SK-N-SH treated with all-trans-retinoic acid at 6 μM for 48 hours (cell line): ENCODE results near the gene ZDHHC4.

Experiments used
- ISL1 ChIP-seq: fragments of 250-450 bp; sonication (Bioruptor Pico); IDR thresholded peaks from 2 replicates; pipeline ENCODE4 v2.1.2; 2022; ENCODE audit warnings: mild to moderate bottlenecking, moderate library complexity
- PATZ1 ChIP-seq: fragments of 250-450 bp; sonication (Bioruptor Pico); IDR thresholded peaks from 2 replicates; pipeline ENCODE4 v1.8.0; 2020; ENCODE audit warnings: mild to moderate bottlenecking, moderate library complexity, borderline replicate concordance
- POU6F1 ChIP-seq: fragments of 250-450 bp; sonication (Bioruptor Pico); IDR thresholded peaks from 2 replicates; pipeline ENCODE4 v1.8.0; 2021; ENCODE audit warnings: low read depth, mild to moderate bottlenecking, moderate library complexity, borderline replicate concordance
- RARB ChIP-seq: fragments of 250-450 bp; sonication (Bioruptor Pico); IDR thresholded peaks from 2 replicates; pipeline ENCODE4 v1.8.0; 2021; ENCODE audit warnings: mild to moderate bottlenecking, moderate library complexity
- SNAI2 ChIP-seq: fragments of 250-450 bp; sonication (Bioruptor Pico); IDR thresholded peaks from 2 replicates; pipeline ENCODE4 v1.5.0; 2020; ENCODE audit warnings: mild to moderate bottlenecking, moderate library complexity
- TCF4 ChIP-seq: fragments of 250-450 bp; sonication (Bioruptor Pico); IDR thresholded peaks from 2 replicates; pipeline ENCODE4 v1.8.0; 2021; ENCODE audit warnings: mild to moderate bottlenecking, moderate library complexity, borderline replicate concordance
- ZFP3 ChIP-seq: fragments of 250-450 bp; sonication (Bioruptor Pico); IDR thresholded peaks from 2 replicates; pipeline ENCODE4 v1.5.0; 2020; ENCODE audit warnings: mild to moderate bottlenecking, moderate library complexity
- ZNF8 ChIP-seq: fragments of 450-650 bp; formaldehyde crosslinking; IDR thresholded peaks from 2 replicates; pipeline ENCODE4 v1.5.0; 2020; ENCODE audit warnings: mild to moderate bottlenecking, moderate library complexity
- TF ChIP-seq, protein P1 (sequence below): fragments of 250-450 bp; sonication (Bioruptor Pico); IDR thresholded peaks from 2 replicates; pipeline ENCODE4 v1.5.1; 2020; ENCODE audit warnings: low read depth, mild to moderate bottlenecking, moderate library complexity

GRCh38 chr7:6563936-6564770 is 13.1 kb upstream of the ZDHHC4 start:
- TF ChIP-seq ZFP3 (CRISPR knock-in tag) (no peak), PATZ1 (CRISPR knock-in tag) (no peak), SNAI2 (CRISPR knock-in tag) (no peak), ISL1 (CRISPR knock-in tag) (no peak), POU6F1 (CRISPR knock-in tag) (no peak), ZNF8 (no peak), TCF4 (CRISPR knock-in tag) (no peak), RARB (CRISPR knock-in tag) (no peak)
- TF ChIP-seq, protein P1, sequence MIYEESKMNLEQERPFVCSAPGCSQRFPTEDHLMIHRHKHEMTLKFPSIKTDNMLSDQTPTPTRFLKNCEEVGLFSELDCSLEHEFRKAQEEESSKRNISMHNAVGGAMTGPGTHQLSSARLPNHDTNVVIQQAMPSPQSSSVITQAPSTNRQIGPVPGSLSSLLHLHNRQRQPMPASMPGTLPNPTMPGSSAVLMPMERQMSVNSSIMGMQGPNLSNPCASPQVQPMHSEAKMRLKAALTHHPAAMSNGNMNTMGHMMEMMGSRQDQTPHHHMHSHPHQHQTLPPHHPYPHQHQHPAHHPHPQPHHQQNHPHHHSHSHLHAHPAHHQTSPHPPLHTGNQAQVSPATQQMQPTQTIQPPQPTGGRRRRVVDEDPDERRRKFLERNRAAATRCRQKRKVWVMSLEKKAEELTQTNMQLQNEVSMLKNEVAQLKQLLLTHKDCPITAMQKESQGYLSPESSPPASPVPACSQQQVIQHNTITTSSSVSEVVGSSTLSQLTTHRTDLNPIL (CRISPR knock-in tag) = no peak
